Nucleus accumbens (tissue), 56 donors: ENCODE results near the gene KATNAL2.
A peak's percentile ranks its signal among the peaks of the same experiment; 100 is the strongest.

Source experiments
- DNase-seq, 56 donors: peaks; one replicate each; lab custom pipeline; 2025; lab: John Stamatoyannopoulos, UW

The KATNAL2 gene, protein sequence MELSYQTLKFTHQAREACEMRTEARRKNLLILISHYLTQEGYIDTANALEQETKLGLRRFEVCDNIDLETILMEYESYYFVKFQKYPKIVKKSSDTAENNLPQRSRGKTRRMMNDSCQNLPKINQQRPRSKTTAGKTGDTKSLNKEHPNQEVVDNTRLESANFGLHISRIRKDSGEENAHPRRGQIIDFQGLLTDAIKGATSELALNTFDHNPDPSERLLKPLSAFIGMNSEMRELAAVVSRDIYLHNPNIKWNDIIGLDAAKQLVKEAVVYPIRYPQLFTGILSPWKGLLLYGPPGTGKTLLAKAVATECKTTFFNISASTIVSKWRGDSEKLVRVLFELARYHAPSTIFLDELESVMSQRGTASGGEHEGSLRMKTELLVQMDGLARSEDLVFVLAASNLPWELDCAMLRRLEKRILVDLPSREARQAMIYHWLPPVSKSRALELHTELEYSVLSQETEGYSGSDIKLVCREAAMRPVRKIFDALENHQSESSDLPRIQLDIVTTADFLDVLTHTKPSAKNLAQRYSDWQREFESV

DNA sequence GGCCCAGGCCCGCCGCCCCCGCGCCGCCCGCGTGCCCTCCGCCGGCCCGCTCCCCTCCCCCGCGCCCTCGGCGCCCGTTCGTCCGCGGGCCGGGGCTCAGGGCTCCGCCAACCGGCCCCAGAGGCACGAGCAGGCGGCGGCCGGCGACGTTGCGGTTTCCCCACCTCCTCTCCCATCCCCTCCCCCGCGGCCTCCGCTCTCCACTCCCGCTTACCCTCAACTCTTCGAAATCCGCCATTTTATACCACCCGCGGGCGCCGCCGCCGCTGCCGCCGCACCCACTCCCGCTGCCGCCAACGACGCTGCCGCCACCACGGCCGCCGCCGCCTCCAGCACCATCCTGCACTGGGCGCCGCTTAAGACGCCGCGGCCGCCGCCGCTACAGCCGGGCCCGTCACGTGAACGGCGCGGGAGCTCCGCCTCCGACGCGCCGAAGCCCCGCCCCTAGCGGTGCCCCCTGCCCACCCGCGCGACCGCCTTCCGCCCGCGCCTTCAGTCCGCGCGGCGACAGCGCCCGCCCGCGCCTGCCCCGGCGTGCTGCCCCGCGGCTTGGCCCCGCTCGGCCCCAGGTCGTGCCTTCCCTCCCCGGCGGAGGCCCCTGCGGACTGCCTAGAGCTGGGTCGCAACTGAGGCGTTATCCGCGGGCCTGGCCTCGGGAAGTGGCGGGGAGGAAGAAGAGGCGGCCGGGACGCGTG is at the start of gene KATNAL2, which contains the start of gene PIAS2:
TSS of gene KATNAL2 (plus strand) at position 495 of the 695 bp plus-strand sequence. CDS start 29,271 bp downstream, outside the sequence.
TSS of gene PIAS2 (minus strand) at position 400 of the 695 bp plus-strand sequence. CDS start at position 238, 162 bp downstream.
- DNase-seq: peak in 55 of 56 donors; percentile 27 to 87 (median 72)

DNA sequence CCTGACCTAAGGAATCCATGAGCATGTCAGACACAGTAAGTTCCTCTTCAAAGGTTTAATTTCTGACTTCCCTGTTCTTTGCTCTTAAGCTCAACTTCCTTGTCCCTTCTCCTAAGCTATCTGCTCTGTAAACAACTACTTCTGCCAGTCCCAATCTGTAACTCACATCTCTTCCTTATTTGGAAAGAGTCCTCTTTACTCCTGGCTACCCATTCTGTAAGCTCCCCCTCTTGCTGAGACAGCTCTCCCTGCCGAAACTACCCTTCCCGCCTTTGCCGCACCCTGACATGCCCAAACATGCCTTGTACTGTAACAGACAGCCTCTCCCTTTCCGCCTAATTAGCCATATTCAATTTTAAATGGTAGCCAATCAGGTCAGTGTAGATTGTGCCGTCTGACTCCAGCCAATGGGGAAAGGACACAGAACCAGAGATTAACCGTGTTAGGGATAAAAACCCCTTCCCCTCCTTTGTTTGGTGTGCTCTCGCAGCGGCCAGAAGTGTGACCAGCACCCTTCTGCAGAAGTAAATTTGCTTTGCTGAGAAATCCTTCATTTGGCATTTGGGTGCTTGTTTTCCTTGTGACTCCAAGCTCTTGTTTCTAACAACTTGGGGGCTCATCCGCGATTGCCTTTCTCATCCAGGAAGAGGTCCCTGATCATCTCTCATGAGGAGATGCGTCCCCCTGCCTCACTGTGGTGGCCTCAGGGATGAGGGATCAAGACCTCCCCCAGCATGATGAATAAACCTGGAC is 49.1 kb upstream of the KATNAL2 start:
- DNase-seq: no peak

DNA sequence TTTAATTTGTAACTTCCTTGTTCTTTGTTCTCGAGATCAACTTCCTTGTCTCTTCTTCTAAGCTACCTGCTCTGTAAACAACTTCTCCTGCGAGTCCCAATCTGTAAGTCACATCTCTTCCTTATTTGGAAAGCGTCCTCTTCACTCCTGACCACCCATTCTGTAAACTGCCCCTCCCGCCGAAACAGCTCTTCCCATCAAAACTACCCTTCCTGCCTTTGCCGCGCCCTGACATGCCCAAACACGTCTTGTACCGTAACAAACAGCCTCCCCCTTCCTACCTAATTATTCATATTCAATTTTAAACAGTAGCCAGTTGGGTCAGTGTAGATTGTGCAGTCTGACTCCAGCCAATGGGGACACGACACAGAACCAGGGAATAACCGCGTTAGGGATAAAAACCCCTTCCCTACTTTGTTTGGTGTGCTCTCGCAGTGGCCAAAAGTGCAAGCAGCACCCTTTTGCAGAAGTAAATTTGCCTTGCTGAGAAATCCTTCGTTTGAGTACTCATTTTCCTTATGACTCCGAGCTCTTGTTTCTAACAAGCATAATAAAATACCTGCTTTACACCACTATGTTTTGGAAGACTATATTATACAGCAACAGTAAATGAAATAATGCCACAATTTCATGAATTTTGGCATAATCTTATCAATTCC is 39.9 kb upstream of the KATNAL2 start:
- DNase-seq: no peak

DNA sequence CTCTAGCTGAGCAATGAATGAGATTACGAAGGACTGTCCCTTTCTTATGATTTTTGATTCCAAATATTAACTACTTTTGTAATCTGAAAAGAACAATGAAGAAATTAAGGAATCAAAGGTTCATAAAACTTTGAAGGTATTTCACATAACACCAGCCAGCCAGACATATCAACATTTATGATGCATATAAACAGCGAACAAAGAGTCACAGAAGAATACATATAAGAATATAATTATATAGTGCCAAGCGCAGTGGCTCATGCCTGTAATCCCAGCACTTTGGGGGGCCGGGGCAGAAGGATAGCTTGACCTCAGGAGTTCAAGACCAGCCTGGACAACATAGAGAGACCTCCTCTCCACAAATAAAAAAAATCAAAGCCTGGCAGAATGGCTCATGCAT is 34.2 kb upstream of the KATNAL2 start:
- DNase-seq: no peak

DNA sequence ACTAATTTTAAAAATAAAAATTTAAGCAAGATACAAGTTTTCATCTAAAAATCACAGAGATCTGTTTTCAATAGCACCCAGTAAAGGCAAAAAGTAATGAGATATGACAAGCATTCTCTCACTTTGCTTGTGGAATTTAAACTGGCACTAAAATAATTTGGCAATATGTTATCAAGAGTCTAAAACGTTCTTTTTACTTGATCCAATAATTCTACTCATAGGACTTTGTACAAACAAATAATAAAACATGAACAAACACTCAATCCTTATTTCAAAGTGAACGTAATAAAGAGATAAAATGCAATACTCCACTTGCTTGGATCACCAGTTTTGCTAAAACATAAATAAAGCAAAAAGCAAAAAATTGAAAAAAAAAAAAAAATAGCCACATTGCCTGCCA is 30.5 kb upstream of the KATNAL2 start:
- DNase-seq: no peak

DNA sequence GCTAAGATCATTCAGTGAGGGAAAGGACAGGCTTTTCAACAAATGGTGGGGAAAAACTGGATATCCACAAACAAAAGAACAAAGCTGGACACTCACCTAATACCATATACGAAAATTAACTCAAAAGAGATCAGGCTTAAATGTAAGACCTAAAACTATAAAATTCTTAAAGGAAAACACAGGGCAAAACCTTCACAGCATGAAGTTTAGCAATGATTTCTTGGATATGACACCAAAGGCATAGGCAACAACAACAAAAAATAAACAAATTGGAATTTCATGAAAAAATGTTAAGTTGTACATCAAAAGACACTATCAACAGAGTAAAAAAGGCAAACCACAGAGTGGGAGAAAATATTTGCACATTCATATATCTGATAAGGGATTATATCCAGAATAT is 28.4 kb upstream of the KATNAL2 start:
- DNase-seq: no peak

DNA sequence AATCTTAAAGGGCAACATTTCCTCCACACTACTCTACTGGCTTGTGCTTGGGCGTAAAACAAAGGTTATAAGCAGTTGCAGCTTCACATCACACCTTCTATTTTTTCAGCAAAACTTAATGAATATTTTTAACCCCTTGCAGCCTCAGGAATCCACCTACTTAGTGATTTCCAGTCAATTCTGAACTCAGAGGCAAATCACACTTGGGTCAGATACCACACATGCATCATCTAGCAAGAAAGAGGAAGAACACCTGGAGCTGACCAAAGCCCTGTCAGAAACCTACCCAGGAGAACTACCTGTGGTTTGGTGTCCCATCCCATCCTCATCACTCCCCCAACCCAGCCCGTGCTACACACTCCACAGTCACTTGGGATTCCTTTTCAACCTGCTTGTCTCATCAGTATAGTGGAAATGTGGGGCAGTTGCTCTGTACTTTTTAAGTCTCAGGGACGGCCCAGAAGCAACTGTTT is 25.6 kb upstream of the KATNAL2 start:
- no peak for DNase-seq

DNA sequence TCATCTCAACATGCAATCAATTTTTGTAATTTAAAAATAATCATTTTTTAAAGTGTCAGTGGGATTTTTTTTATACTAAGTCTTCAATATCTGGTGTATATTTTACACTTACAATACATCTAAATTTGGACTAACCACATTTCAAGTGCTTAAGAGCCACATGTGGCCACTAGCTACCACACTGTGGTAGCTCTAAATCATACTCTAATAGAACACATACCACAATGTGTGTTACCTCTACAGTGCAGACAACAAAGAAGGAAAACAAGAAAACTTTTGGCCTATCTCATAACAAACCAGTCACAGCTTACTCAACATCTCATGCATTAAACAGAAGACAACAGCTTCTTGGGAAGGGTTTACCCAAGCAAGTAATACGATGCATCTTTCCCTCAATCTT is 24.6 kb upstream of the KATNAL2 start:
- DNase-seq: no peak

DNA sequence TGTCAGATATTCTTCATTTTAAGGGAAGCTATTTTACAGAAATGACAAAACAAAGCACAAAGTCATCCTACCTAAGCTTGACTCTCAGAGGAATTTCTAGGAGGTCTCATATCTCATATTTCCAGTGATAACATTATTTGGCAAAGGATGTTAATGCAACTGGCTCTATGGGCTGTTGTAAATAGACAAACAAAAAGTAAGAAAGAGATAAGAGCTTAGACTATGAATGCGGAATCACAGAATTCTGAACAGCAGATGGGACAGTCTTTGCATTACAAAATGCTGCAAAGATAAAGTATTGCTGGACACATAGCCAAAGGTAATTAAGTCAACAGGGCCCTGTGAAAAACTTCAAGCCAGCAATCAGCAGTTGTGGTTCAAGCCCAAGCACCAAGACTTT is 24.0 kb upstream of the KATNAL2 start:
- DNase-seq: no peak

DNA sequence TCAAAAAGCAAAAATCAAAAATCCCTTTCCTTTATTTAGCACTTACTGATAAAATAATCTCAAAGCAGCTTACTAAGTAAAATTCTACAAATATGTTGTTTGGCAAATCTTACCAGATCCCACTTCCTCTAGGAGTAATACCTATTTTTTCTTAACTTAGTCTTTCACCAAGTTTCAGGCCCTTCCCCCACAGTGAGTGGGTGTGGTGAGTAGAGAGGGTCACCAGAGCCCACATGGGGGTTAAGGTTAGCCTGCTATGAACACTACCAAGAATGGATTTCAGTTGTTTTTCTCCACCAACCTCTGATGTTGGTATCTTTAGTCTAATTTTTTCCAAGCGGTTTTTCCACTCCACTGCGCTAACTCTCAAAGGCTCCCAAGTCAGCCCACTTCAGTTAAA is 23.3 kb upstream of the KATNAL2 start:
- DNase-seq: no peak

DNA sequence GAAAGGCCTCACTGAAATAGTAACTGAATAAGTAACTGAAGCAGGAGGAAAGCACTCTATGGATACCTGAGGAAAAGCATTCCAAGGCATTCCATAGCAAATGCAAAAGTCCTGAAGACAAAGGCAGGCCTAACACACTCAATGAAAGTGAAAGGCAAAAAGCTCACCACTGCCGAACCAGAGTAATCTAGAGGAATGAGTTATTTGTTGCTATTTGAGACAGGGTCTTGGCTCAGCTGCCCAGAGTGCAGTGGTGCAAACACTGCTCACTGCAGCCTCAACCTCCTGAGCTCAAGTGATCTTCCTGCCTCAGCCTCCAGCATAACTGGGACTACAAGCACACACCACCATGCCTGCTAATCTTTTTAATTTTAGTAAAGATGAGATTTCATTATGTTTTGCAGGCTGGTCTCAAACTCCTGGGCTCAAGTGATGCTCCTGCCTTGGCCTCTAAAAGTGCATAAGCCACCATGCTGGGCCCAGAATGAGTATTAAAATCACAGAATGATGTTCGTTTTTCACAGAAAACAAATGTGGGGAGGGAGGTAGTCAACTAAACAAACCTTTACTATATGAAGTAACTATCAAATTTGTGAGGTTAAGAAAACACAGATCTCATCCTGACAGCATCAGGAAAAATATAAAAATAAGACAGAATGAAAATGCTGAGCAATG is 18.0 kb upstream of the KATNAL2 start:
- DNase-seq: no peak

DNA sequence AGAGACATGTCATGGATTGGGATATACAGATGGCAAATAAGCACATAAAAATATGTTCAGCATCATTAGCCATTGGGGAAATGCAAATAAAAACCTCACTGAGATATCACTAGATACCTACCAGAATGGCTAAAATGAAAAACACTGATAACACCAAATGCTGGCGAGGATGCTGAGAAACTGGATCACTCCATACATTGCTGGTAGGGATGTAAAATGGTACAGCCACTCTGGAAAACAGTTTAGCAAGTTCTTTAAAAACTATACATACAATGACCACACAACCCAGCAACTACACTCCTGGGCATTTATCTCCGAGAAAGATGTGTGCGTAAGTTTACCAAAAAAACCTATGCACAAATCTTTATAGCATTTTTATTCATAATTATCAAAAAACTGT is 14.0 kb upstream of the KATNAL2 start:
- DNase-seq: no peak

DNA sequence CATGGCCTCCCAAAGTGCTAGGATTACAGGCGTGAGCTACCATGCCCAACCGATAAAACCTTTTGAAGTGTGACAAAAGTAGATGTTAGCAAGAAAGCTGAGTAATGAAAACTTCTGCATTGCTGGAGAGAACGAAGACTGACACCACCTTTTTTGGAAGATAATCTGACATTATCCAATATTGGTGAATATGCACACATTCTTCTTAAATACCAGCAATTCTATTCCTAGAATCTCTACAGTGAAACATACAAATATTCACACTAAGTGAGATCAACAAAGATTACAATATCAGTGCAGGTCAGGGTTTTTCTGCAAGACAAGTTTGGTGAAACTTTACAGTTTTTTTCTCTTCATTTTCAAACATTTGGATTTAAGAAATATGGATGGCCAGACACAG is 7.9 kb upstream of the KATNAL2 start:
- DNase-seq: no peak

DNA sequence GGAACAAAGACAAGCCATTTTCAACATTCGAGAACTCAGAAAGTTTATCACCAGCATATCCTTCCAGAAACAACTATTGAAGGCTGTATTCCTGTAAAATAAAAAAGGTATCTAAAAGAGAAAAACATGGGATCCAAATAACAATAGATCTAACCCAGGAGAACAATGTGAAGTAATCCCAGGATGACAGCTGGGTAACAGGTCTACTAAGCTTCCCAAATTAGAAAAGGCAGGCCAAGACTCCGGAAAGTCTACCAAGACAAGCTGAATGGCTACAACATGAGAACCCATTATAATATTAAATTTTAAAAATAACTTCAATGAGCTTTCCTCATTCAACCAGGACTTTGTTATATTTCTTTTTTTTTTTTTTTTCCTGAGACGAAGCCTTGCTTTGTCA is 6.5 kb upstream of the KATNAL2 start:
- no peak for DNase-seq

DNA sequence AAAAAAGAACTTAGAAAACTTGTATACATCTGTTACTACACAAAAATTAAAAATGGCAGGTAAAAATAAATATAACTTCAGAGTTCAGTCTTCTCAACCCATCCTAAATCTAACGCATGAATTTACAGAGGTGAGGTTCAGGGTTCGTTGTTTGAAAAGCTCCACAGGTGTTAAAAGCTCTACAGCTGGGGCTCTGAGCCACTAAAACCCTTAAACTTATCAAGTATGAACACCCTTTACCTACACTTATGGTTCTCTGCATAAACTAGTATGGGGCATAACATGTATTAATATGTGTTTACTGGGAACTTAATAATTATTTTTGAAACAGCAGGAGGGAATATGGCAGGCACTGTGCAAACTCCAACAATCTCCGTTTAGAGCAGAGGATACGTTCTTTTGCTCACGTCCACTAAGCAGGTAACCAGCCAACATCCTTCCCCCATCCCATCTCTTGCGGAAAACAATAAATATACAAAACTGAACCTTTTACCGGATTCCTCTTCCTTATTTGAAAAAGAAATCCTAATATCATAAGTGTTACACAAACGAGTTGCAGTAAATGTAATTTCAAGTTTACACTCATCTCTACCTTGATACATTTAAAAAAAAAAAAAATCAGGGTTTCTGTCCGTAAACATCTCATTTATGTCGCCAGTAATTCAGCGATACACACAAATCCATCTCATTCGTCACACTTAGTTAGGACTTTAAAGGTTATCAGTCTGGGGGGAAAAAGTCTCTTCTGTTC is 1.4 kb upstream of the KATNAL2 start:
- peak in 1 of 56 donors; percentile 1 for DNase-seq

DNA sequence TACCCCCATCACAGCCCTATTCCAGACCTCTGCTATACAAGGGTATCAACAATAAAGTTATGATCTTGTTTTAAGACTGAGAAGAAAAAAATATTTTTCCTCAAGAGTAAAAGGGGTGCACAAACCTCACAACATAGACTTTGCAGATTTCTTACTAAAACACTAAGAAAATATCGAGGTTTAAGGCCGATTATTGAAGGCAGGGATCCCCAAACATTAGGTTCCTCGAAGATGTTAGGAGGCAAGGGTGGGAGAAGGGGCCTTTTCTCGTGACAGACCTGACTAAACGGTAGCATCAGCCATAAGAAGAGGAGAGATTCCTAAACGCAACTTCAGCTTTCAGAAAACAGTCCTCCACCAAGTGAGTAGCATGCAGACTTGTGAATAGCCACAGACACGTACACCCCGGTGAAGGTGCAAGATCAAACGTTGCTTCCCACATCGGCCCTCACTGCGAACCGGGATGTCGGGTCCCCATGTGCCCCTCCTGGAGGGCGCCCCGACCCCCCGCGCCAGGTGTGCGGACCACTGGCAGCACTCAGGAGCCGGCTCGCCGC is 773 bp upstream of the KATNAL2 start:
- DNase-seq: peak in 32 of 56 donors; percentile 12 to 77 (median 43)

DNA sequence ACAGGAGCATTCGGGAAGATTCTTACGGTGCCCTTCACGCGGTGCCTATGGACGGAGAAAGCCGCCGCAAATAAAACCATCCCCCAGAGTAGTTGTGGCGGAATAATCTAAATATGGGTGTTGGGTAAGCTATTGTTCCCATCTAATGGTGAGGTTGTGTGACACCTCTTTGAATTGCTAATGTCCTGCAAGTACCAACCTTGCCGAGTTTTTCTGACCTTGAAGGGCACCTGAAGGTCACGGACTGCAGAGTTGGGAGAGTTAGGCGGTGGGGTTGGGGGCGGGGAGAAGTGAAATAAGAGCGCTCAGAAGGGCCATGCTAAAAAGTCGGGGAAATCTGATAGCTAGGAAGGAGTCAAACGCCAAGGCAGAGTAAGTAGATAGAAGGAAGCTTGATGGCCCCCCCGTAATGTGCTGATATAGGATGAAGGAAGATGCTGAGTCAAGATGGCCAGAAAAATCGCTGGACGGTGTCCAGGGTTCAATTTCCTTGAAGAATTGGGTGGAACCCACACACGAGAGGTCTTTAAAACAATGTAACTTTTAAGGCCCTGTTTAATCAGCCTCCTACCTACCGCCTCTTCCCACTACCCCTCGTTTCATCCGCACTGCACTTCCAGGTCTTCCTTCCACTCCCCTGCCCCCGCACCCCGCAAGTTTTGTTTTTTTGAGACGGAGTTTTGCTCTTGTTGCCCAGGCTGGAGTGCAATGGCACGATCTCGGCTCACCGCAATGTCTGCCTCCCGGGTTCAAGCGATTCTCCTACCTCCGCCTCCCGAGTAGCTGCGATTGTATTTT is 600 bp downstream of the KATNAL2 start:
- DNase-seq: peak in 30 of 56 donors; percentile 6 to 66 (median 36)

DNA sequence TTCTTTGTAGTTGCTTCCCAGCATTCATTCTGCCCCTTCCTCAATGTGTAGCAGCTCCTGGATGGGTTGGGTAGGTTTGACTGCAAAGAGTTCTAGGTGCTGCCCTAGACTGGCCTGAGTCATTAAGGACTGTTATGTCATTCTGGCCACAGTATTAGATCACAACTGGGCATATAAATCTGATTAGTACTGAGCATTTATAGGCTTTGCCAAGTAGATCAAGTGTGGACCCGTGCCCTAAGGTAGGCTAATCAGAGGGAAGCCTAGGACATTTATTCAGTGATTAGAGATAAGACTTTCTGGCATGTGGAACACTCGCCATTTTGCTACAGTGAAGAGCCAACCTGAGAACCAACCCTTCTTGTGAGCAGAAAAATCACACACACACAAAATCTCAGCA is 2.7 kb downstream of the KATNAL2 start:
- no peak for DNase-seq
